ENCODE data around the gene DHDH.

DNA sequence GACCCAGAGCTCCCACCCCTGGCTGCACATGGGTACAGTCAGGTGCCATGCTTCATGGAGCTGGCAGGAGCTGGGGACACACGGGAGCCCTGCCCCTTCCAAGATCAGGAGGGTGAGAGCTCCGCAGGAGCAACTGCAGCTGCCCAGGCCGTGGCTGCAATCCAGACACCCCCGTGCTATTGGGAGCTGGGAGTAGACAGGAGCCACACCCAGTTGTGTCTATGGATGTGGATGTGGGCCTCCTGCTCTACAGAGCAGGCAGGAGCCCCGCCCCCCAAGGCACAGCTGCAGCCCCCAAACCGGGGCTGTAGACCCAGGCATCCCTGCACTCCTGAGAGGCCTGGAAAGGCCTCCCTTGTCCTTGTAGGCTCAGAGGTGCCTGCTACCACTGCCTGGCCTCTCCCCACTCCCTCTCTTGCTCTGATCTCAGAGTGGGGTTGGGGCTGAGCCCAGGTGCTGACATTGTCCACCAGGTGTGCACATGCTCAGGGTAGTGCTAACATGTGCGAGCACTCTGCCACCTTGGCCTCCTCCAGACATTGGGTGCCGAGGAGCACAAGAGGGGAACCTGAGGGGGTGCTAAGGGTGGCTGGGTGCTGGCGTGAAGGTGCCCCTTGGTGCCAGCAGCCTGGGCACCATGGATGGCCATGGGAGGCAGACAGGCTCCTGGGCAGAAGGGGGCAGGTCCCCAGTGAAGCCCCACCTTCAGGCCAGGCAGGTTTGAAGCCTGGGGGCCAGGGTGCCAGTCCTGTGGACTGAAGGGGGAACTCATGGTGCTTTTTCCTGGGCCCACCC is 13.2 kb downstream of the DHDH start:
- TF ChIP-seq POLR2AphosphoS5 (IDR thresholded peaks at IDR 0.05; ENCODE audit: low read depth, low read length), result no peak
- no peak for TF ChIP-seq POLR2A (IDR thresholded peaks at IDR 0.05; ENCODE audit: low read depth, low read length)

All from GM12892 (cell line).